EH (cell line): ENCODE results near the gene SH3RF3.

Experiments used
- DNase-seq: peaks from one replicate; pipeline ENCODE4 v3.0.0-alpha.2; 2015; ENCODE audit warnings: low read depth

Gene SH3RF3

DNA sequence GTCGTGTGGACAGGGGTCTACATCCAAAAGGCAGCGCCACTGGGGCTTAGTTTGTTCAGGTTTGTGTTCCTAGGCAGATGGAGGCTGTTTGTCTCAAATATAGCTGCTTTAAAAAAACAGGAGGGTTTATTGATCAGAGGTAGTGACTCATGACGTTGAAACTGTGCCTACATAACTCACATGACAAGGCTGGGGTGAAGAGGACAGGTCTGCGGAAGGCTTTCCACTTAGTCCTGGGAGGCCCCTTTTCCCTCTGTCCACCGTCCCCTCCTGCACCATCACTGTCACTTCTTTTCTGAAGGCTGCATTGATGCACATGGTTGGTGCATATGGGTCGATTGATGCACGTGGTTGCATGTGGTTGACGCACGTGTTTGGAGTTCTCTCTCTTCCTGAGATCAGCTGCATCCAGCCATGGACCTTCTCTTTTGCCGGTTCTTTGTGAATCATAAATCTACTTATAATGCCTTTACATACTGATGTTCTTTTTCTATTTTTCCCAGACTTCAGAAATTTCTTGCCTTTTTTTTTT is 10.9 kb downstream of the SH3RF3 start:
- DNase-seq = no peak

DNA sequence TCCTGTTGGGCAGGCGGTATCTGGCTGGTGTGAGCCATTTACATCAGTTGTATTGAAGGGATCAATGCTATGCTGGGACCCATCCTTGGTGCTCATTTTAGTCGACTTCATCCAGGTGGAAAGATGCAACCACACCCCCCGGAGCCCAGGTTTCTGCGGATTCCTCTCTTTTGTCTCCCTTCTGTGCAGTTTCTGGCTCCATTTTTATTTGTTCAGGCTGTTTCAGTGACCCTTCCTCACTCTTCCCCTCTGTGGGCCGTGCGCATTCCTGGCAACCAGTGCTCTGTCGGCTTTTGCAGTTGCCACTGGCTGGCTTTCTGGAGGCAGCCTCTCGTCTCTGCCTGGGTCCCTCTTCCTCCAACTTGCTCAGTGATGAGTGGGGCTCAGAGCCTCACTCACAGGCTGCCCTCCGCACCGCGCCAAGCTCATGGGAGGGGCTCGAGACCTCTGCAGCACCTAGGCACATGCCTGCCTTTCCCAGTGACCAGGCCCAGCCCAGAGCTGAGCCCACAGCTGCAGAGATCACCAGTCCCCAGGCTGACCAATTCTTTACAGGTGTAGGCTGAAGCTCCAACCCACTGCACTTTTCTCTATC is 12.1 kb downstream of the SH3RF3 start:
- DNase-seq = no peak

DNA sequence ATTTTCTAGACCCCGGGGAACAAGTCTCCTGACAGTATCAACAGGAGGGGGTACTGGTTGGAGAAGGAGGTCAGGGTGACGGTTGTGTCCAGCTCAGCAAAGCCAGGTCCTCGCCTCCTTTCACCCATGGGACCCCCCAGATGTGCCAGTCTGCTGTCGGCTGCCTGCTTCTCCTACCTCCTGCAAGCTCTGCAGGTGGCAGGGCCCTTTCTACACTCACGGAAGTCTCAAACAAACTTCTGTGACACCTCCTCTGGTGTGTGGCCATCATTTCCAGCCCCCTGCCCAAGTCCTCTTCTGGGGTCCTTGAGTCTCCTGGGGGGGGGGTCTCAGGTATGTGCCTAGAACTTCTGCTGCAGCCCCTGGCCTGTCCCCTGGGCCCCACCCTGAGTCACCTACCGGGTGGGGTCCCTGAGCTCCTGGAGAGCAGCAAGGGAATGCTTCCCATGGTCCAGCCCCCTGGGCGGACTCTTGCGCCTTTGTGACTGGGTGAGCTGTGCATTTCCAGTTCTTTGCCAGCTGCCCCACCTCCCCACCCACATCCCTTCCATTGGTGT is 12.8 kb downstream of the SH3RF3 start:
- no peak for DNase-seq

DNA sequence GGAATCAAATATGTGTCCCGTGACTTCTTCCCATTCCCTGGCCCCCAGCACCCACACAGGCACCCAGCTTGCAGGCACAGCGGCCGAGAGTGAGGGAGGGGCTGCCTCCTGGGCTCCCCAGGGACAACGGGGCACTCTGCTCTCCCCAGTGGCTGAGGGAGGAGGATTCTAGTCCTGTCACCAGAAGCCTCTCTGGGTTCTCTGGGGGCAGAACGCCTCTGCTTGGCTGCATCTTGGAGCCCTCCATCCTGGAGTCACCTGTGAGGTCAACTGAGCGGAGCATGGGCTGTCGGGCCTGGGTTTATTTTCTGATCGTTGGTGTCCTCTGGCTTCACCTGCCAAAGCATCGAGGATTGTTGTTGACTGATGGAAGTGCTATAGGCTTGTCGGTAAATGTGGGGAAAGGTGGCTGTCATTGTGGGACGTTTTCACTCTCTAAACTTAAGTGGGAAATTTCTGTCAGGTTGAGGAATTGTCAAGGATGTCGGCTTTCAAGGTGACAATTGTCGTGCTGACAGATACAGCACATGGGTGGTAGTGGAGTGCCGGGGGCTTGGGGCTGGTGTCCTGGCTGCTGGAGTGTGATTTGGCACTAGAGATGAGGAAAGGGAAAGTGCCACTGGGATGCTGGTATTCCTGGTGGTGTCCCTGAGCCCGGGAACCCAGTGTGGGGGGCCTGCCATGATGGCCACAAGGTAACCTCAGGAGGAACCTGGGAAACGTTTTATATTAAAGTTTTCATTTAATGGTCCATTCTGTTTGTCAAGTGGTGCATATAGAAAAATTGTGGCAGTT is 13.6 kb downstream of the SH3RF3 start:
- DNase-seq = no peak

DNA sequence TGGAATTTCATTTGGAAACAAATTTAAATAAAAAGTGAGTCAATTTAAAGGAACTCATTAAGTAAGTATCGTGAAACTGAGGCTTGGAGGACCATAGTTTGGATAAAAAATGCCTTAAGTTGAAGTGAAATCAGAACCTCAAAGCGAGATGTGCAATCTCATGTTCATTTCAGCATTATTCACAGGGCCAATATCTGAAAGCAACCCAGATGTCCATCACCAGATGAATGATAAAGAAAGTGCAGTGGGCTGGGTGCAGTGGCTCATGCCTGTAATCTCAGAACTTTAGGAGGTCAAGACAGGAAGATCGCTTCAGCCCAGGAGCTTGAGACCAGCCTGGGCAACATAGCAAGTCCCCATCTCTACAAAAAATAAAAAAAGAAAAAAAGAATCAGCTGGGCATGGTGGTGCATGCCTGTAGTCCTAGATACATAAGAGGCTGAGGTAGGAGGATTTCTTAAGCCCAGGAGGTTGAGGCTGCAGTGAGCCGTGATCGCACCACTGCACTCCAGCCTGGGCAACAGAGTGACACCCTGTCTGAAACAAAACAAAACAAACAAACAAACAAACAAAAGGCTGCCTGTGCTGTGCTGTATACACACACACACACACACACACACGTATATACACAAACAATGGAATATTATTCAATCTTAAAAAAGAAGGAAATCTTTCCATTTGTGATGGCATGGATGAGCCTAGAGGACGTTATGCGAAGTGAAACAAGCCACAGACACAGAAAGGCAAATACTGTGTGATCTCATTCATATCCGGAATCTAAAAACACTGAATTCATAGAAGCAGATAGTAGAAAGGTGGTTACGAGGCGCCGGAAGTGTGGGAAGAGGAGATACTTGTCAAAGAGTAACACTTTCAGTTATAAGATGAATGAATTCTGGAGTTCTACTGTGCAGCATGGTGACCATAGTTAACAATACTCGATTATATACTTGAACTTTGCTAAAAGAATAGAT is 14.5 kb downstream of the SH3RF3 start:
- DNase-seq = peak; percentile 21

DNA sequence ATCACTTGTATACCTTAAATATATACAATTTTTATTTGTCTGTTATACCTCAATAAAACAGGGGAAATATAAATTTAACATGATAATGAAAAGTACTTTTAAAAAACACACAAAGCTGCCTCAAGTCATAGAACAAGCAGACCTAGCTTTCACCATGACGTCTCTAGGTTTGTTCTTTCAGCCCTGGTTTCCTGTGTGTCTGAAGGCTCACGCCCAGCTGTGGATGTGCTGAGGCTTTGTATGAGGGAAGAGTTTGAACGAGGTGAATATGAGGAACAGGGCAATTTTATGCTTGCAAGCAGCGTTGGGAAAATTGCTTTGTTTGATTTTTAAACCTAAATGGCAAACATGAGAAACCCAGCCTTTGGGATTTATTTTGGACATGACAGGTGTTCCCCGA is 15.3 kb downstream of the SH3RF3 start:
- no peak for DNase-seq

DNA sequence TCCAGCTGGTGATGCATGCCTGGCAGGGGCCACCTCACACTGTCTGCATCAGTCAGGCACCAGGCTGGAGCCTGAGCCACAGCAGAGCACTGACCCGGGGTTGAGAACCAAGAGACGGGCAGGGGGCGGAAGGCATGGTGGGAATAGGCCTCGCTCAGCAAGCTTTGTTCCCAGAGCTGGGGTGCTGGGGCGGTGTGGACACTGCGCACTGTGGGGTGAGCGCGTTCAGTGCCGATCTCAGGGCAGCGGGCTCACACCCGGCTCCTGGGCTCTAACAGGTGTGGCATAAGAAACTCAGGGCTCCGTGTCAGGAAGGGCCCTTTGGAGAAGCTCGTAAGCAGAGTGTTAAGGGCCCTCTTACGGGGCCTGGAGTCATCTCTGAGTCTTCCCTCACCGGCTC is 15.7 kb downstream of the SH3RF3 start:
- no peak for DNase-seq

DNA sequence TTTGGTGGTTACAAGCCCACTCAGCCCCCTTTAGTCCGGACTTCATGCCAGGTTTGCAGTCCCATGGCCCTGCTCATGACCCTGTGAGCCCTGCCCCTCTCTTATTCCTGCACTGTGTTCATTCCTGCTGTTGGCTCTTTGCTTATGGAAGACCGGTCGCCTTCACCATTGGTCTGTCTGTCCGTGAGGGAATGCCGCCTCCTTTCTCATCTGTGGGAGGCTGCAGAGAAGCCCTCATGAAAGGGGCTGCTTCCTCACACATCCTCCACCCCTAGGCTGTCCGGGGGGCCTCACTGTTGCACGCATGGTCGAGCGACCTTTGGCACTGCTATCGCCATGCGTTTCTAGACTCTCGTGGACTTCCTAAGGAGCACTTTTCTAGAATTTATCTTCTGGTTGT is 16.3 kb downstream of the SH3RF3 start:
- DNase-seq = no peak

DNA sequence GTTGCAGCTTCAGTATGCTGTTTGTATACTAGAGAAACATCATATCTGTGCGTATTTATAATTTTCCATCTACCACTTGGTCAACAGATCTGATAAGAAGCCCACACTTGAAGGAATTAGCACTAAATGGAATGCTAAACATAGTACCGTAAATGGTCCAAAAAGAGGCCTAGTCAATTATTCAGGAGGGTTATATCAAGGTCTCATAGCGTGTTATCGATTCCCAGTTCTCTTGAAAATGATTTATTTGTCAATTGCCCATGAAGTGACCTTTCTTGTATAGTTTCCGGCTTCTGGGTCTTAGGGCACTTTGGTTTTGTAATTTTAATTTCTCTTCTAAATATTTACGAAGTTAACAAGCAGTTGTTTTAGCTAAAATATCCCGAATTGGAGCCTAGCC is 18.4 kb downstream of the SH3RF3 start:
- no peak for DNase-seq

DNA sequence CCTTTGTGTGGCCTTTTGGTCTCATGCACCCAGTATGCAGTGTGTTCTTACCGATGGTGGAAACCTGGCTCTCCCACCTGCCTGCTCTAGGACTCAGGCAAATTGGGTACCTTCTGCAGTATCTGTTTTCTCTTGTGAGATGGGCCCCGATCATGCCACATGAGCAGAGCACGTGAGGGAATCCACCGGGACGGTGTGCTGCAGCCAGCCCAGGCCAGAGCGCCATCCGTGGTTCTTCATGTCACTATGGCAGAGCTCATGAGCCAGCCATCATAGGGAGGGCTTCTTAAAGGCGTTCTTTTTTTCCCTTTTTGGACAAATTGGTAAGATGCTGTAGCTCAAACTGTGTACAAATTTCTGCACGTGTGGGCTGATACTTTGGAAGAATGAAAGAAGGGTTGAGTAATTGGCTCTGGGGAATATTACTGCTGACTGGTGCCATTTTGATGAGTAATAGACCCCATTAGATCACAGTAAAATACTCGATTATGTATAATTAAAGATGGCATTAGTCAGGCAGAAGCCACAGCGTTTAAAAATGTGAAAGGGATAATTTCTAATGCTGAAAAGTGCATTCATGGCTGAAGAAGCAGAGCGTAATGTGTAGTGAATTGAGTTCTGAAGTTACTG is 19.2 kb downstream of the SH3RF3 start:
- peak; percentile 61 for DNase-seq

DNA sequence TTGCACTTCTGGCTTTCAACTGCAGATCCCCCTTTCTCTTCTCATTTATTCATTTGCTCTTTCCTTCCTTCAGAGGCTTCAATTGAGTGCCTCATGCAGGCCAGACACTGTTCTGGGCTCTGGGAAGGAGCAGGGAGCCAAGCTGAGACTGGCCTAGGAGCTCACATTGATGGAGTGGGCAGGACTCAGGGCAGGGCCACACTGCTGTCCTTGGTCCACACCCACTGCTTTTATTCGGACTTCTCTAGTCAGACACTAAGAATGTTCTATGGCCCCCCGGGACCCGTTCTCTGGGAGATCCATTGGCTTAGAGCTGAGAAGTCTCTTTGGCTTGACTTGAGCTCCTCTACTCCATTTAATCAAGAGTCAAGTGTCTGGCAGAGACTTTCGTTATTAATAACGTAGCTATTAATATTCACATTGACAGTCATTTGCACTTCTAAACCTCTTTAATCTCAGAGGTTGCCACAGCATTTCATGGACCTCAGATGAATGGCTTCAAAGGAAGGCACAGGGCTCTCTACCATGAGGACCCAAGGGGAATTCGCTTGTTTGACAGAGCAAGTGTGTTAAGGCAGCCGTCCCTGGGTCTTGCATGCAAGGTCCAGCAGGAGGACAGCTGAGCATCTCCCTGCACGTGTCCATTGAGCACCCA is 20.1 kb downstream of the SH3RF3 start:
- DNase-seq = no peak

DNA sequence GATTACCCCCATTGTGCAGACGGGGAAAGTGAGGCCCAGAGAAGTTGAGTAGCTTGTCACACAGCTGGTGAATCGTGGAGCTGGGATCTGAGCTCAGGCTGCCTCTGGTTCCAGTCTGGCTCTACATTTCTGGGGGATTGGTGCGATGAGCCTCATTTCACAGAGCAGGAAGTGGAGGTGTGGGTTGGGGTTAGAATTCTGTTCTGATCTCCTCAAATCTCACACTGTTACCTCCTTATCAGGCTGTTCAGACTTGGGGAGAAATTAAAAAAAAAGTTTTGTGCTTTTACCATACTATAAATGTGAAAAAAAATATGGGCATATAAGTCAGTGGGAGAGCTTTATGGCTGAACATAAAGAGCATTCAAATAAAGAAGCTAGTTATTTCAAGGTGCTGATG is 21.6 kb downstream of the SH3RF3 start:
- DNase-seq = no peak

DNA sequence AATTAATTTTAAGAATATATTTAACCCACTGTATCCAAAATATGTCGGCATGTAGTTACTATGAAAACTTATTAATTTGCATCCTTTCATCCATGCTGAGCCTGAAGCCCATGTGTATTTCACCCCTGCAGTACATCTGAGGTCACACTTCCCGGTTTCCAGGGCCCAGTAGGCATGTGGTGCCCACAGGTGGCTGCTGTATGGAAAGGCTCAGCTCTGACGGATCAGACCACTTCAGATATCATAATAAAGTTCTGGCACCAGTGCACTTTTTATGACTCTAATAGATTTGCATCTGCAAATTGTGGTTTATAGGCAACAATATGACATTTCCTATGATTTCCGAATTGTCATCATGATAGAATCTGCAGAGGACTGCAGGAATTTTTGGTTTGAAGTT is 22.5 kb downstream of the SH3RF3 start:
- DNase-seq = no peak

DNA sequence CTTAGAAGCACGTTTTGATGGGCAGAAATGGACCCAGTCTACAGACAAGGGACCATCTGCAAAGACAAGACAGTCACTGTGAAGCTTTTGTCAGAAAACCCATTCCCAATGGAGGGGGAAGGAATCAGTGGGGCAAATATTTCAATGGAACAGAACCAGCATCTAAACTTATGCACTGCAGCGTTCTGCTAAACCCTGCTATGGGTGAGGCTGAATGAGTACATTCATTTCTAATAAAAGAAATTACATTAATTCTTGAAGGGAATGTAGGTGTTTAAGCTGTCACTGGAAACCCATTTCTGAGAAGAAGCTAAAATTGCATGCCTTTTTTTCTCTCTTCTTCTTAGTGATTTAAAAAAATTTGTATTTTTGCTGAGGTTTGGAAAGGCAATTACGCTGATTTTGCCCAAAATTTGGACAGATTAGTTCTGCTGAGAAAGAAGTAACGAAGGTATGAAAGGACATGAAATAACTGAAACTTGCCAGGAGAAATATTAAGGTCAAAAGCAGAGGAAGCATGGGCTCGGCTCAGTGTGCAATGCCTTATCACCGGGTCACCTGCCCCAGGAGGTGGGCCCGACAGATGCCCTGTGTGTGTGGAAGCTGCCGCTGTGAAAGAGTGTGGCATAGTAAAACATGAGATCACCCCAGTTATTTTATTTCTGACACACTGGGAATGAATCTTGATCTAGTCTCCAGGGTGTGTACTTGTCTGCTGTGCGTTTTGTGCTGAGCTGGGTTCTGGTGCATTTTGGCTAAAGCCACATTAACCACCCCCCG is 24.2 kb downstream of the SH3RF3 start:
- DNase-seq = no peak

DNA sequence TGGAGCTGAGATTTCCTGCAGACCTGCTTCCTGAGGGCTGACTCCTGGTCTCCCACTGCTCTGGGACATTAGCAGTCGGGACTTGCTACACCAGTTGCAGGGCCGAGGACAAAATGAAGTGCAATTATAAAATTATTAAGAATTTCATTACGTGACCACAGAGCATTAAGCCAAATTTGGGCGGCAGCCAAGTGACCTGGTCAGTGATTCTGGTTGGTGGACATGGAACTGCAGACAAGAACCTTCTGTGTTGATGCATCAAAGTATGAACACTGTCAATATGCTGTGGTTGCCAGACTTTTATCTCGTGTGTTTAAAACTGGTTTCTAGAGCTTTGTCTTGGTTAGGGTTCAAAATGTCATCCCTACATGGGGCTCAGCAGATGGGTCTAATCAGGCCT is 24.8 kb downstream of the SH3RF3 start:
- no peak for DNase-seq

DNA sequence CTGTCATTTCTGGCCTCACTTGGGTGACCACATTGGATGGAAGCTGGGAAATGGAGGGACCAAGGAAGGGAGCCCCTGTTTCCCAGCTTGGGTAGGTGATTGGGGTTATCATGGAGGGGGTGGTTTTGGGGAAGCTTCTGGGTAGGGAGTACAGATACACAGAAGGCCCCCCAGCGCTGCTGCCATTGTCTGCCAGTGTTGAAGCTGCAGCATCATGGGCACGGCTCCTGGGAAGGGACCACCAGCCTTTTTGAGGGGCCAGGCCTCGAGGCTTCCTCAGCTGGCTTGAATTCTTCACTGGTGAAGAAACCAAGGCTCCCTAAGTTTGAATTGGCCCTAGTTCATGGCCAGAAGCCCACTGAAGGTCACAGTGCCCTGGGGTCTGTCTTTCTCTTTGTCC is 25.2 kb downstream of the SH3RF3 start:
- no peak for DNase-seq

DNA sequence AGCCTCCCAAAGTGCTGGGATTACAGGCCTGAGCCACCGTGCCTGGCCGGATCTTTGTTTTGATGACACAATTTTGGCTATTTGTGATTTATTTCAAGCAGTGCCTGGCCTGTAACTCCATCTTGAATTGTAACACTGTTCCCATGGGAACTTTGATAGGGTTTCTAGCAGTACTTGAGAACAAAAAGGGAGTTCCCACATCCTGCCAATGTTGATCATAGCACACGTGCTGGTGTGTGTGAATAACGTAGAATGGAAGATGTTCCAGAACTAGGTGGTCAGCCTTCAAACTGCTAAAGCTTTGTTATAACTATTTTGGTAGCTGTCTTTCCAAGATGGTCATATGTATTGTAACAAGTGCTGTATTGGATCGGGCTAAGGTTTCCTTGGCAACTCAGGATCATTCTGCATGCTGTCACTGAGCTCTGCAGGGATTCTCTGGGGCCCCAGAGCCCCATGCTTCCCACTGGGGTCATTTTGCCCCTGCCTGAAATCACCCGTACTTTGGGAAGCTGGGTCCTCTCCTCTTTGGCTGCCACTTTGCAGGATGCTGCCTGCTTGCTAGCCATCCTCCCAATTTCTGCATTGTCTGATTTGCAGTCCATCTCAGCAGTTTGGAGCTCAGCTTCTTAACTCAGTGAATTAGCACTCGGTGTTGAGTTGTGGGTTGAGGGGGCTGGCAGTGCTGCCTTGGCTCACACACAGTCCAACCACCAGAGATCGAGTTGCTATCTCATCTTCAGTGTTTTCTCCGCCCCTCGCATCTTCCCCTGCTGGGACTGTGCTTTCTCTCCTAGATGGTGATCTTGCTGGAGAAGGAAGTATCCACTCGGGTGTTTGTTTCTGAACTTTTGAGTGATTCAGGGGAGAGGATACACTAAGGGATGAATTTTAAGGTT is 26.8 kb downstream of the SH3RF3 start:
- peak; percentile 13 for DNase-seq

DNA sequence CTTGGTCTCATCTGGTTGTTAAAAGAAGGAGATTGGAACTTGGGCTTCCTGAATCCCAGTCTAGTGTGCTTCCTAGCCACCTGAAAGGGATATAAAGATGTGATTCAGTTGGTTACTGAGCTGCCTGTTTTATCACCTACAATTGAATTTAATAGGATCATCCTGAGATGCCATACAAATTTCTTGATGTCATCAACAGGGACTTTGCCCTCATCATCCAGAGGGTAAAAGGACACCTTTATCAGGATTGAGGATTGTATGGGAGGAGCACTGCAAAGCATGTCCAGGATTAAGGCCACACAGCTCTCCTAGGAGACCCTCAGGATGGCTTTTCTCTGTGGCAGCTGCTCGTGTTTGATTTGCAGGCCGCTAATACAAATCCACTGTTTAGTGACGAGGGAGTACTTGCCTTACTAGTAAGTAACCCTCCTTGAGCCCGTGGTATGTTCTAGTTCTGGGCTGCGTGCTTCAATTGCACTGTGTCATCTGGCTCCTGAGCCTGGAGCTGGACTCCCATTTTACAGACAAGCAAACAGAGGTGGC is 28.6 kb downstream of the SH3RF3 start:
- DNase-seq = no peak

DNA sequence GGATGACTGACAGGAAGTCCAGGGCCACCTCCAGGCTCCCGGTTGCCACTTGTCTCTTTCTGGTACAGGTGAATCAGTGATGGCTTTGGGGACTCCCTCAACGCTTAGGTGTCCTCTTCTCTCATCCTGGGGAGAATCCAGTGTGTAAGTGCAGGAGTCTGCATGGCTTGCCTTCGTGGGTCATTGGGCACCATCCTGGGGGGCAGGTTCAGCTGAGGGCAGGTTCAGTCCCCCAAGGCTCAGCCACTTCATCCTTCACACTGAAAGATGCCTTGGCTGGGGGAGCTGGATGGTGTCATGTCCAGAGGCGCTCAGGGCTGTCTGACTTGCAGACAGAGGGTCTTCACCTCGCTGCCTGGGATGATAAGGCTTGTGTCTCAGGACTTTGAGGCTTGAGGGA is 29.2 kb downstream of the SH3RF3 start:
- no peak for DNase-seq
